Neural cell (in vitro differentiated cells): ENCODE results near the gene SUGCT. TPM values are rescaled to one million over a fixed set of nuclear protein-coding genes. Genes with fewer than 3 reads are reported as not detected.

Experiments used
- H2AFZ ChIP-seq: fragments of 200-600, 300-800 bp; sonication (generic), shearing (Covaris generic); 2 replicates; pipeline ENCODE4 v1.6.0; 2014; ENCODE audit warnings: low read depth, mild to moderate bottlenecking, antibody characterized with exemption, low read length, moderate library complexity
- H3F3A ChIP-seq: fragments of 200-600 bp; shearing (Covaris generic); 2 replicates; pipeline ENCODE4 v1.6.1; 2016; ENCODE audit warnings: mild to moderate bottlenecking, moderate library complexity, mixed read lengths, antibody characterized with exemption, low read length; ENCODE audit not compliant: insufficient read depth, poor library complexity, severe bottlenecking
- H3K27ac ChIP-seq: fragments of 200-600, 300-800 bp; sonication (generic), shearing (Covaris generic); 2 replicates; pipeline ENCODE4 v1.5.1; 2014; ENCODE audit warnings: mild to moderate bottlenecking, low read length, moderate library complexity
- H3K27me3 ChIP-seq: fragments of 300-800, 200-600 bp; sonication (generic), shearing (Covaris generic); 2 replicates; pipeline ENCODE4 v1.6.0; 2014; ENCODE audit warnings: mild to moderate bottlenecking, low read depth, low read length, moderate library complexity; ENCODE audit not compliant: insufficient read depth
- H3K36me3 ChIP-seq: fragments of 300-800, 200-600 bp; sonication (generic), shearing (Covaris generic); 2 replicates; pipeline ENCODE4 v1.5.1; 2014; ENCODE audit warnings: mild to moderate bottlenecking, antibody characterized with exemption, low read length, moderate library complexity; ENCODE audit not compliant: insufficient read depth
- H3K4me2 ChIP-seq: fragments of 300-800, 200-600 bp; sonication (generic), shearing (Covaris generic); 2 replicates; pipeline ENCODE4 v1.6.0; 2014; ENCODE audit warnings: mild to moderate bottlenecking, low read length
- H3K4me3 ChIP-seq: fragments of 300-800, 200-600 bp; sonication (generic), shearing (Covaris generic); 2 replicates; pipeline ENCODE4 v1.5.1; 2014; ENCODE audit warnings: mild to moderate bottlenecking, low read length, moderate library complexity
- H3K79me2 ChIP-seq: fragments of 200-600 bp; shearing (Covaris generic); replicated peaks from 2 replicates; pipeline ENCODE4 v1.6.0; 2014; ENCODE audit warnings: mild to moderate bottlenecking, low read length, moderate library complexity; ENCODE audit not compliant: insufficient read depth
- H3K9ac ChIP-seq: fragments of 300-800, 200-600 bp; sonication (generic), shearing (Covaris generic); 2 replicates; pipeline ENCODE4 v1.6.1; 2016; ENCODE audit warnings: mild to moderate bottlenecking, low read length, mixed read lengths
- H3K9me2 ChIP-seq: fragments of 200-600 bp; shearing (Covaris generic); 2 replicates; pipeline ENCODE4 v1.6.1; 2016; ENCODE audit warnings: mild to moderate bottlenecking, low read length, mixed read lengths; ENCODE audit not compliant: insufficient read depth
- H3K9me3 ChIP-seq: fragments of 200-600, 300-800 bp; sonication (generic), shearing (Covaris generic); 2 replicates; pipeline ENCODE4 v1.6.1; 2016; ENCODE audit warnings: mild to moderate bottlenecking, mixed run types, low read length, moderate library complexity, mixed read lengths
- H4K20me1 ChIP-seq: fragments of 200-600 bp; shearing (Covaris generic); 2 replicates; pipeline ENCODE4 v1.6.1; 2016; ENCODE audit warnings: mild to moderate bottlenecking, mixed run types; ENCODE audit not compliant: insufficient read depth
- CTCF ChIP-seq: fragments of 450-650 bp; IDR thresholded peaks from 2 replicates; pipeline ENCODE4 v1.5.1; 2014; ENCODE audit warnings: antibody characterized with exemption, mild to moderate bottlenecking, moderate library complexity; ENCODE audit not compliant: poor library complexity, severe bottlenecking
- EP300 ChIP-seq: fragments of 450-650 bp; conservative IDR thresholded peaks from 2 replicates; pipeline ENCODE4 v1.6.1; 2014; ENCODE audit warnings: antibody characterized with exemption, mild to moderate bottlenecking, moderate library complexity; ENCODE audit not compliant: poor library complexity, severe bottlenecking
- EZH2 ChIP-seq: fragments of 200-600, 300-800 bp; shearing (Covaris generic), sonication (generic); IDR thresholded peaks from 2 replicates; pipeline ENCODE4 v1.6.1; 2014; ENCODE audit warnings: antibody characterized with exemption, low read length, borderline replicate concordance, mild to moderate bottlenecking; ENCODE audit not compliant: insufficient read depth, poor library complexity, severe bottlenecking
- MXI1 ChIP-seq: fragments of 450-650 bp; conservative IDR thresholded peaks from 2 replicates; pipeline ENCODE4 v1.6.1; 2014; ENCODE audit warnings: antibody characterized with exemption, mild to moderate bottlenecking; ENCODE audit not compliant: poor library complexity, severe bottlenecking
- POLR2AphosphoS5 ChIP-seq: IDR thresholded peaks from 2 replicates; pipeline ENCODE4 v1.6.1; 2012
- RAD21 ChIP-seq: fragments of 450-650 bp; conservative IDR thresholded peaks from 2 replicates; pipeline ENCODE4 v1.6.1; 2014; ENCODE audit warnings: antibody characterized with exemption, mild to moderate bottlenecking, moderate library complexity
- REST ChIP-seq: IDR thresholded peaks from 2 replicates; pipeline ENCODE4 v1.6.1; 2012; ENCODE audit warnings: borderline replicate concordance
- SMC3 ChIP-seq: fragments of 450-650 bp; conservative IDR thresholded peaks from 2 replicates; pipeline ENCODE4 v1.6.1; 2014; ENCODE audit warnings: antibody characterized with exemption, mild to moderate bottlenecking, moderate library complexity; ENCODE audit not compliant: poor library complexity
- TAF1 ChIP-seq: IDR thresholded peaks from 2 replicates; pipeline ENCODE4 v1.6.1; 2012; ENCODE audit warnings: low read depth
- polyA plus RNA-seq: library from polyadenylated mRNA; depleted of rRNA; stranded (reverse); fragments of >200 nt; gene quantifications from 2 replicates; pipeline ENCODE4 v1.2.3, GENCODE V29; 2014

The SUGCT gene
- polyA plus RNA-seq, 1 donor from 2014 or later, result not detected

GRCh38 chr7:40757109-40757508 is 622.3 kb downstream of the SUGCT start:
- Histone ChIP-seq H4K20me1 (no peaks in the 10 kb centered on the region), H3K27me3 (no peaks in the 10 kb centered on the region), H3K9me3 (no peaks in the 10 kb centered on the region), H3K9ac (no peak overlapping the region), H3K4me3 (no peak overlapping the region), H3K36me3 (no peaks in the 10 kb centered on the region), H3K79me2 (no peaks in the 10 kb centered on the region), H3K27ac (no peak overlapping the region), H3K9me2 (no peaks in the 10 kb centered on the region), H2AFZ (no peak overlapping the region), H3F3A (no peaks in the 10 kb centered on the region), H3K4me2 (no peak overlapping the region)
- no peak for TF ChIP-seq CTCF
- no peak for TF ChIP-seq EZH2
- TF ChIP-seq MXI1, result no peak
- TF ChIP-seq POLR2AphosphoS5, result no peak
- TF ChIP-seq REST, result no peak
- no peak for TF ChIP-seq SMC3
- TF ChIP-seq RAD21, result no peak
- no peak for TF ChIP-seq EP300
- TF ChIP-seq TAF1, result no peak

- H3K4me2 ChIP-seq, result no peak overlapping the region
- H3K9me3 ChIP-seq, result no peaks in the 10 kb centered on the region
- no peak overlapping the region for H2AFZ ChIP-seq
- H3K4me3 ChIP-seq, result no peak overlapping the region
- H3K9ac ChIP-seq, result no peak overlapping the region
- no peaks in the 10 kb centered on the region for H3F3A ChIP-seq
- TF ChIP-seq TAF1, result no peak
- TF ChIP-seq EZH2, result no peak
- no peak for TF ChIP-seq REST
- TF ChIP-seq MXI1, result no peak
- no peak for TF ChIP-seq RAD21
- TF ChIP-seq CTCF, result no peak
- TF ChIP-seq EP300, result no peak
- TF ChIP-seq POLR2AphosphoS5, result no peak
- H3K9me2 ChIP-seq, result no peaks in the 10 kb centered on the region
- H3K27me3 ChIP-seq, result no peaks in the 10 kb centered on the region
- no peaks in the 10 kb centered on the region for H3K79me2 ChIP-seq
- no peak overlapping the region for H3K27ac ChIP-seq
- no peaks in the 10 kb centered on the region for H4K20me1 ChIP-seq
- H3K36me3 ChIP-seq, result no peaks in the 10 kb centered on the region
Measured at GRCh38 chr7:40758590-40758989, 623.8 kb downstream of the SUGCT start.
